Measurements from ENCODE around the gene TMEM108. TPM values are rescaled to one million over a fixed set of nuclear protein-coding genes. Genes with fewer than 3 reads are reported as not detected.

TMEM108 gene
- total RNA-seq, 1 experiment from 2014 or later = not detected

GRCh38 chr3:133442518-133442917 is 404.3 kb downstream of the TMEM108 start:
- ChIA-PET CTCF (interaction anchor here (0.7 to 5.3 kb wide), 6 partner anchors 12 to 1165 kb away, joined by 3 to 38 read pairs (median 4); no protein-coding TSS in a partner anchor), POLR2A (no interaction called here)
- Mint-ChIP-seq H3K27me3 (ENCODE audit: insufficient read depth, unreplicated experiment) (no peaks in the 10 kb centered on the region), H3K27ac (ENCODE audit: low read depth, unreplicated experiment) (peak overlapping the region; percentile 40), H3K36me3 (ENCODE audit: insufficient read depth, unreplicated experiment) (no peaks in the 10 kb centered on the region), H3K4me1 (ENCODE audit: insufficient read depth, unreplicated experiment) (peaks cover 21% of the 10 kb centered on the region), H3K9me3 (ENCODE audit: unreplicated experiment) (peaks cover 7% of the 10 kb centered on the region), H3K4me3 (ENCODE audit: unreplicated experiment) (no peak overlapping the region)
- TF ChIP-seq CTCF (IDR thresholded peaks at IDR 0.05; ENCODE audit: unreplicated experiment) = no peak
- DNase-seq (ENCODE audit: unreplicated experiment) = no peak
- BruUV-seq (replicated peaks) = no TSS peak
- intact Hi-C loops (cut with micrococcal nuclease) = loop anchor here (10.0 kb wide), 1 partner anchor 362 kb away; the partner anchor contains the start of gene SRPRB

- Mint-ChIP-seq H3K27me3 (ENCODE audit: insufficient read depth, unreplicated experiment) (no peaks in the 10 kb centered on the region), H3K27ac (ENCODE audit: low read depth, unreplicated experiment) (peak overlapping the region; percentile 38), H3K4me1 (ENCODE audit: insufficient read depth, unreplicated experiment) (peaks cover 15% of the 10 kb centered on the region), H3K36me3 (ENCODE audit: insufficient read depth, unreplicated experiment) (no peaks in the 10 kb centered on the region), H3K9me3 (ENCODE audit: unreplicated experiment) (peaks cover 7% of the 10 kb centered on the region), H3K4me3 (ENCODE audit: unreplicated experiment) (no peak overlapping the region)
- no peak for TF ChIP-seq CTCF (IDR thresholded peaks at IDR 0.05; ENCODE audit: unreplicated experiment)
- intact Hi-C loops (cut with micrococcal nuclease) = loop anchor here (1.0 to 10.0 kb wide), 2 partner anchors 134 to 361 kb away; partner anchors contain the start of gene SRPRB
- peak; percentile 75 for DNase-seq (ENCODE audit: unreplicated experiment)
- ChIA-PET CTCF (interaction anchor here (0.6 to 5.3 kb wide), 11 partner anchors 11 to 904 kb away, joined by 3 to 38 read pairs (median 5); partner anchors contain the start of gene CDV3), POLR2A (interaction anchor here (1.1 to 1.2 kb wide), 3 partner anchors 75 to 131 kb away, joined by 3 to 5 read pairs (median 4); no protein-coding TSS in a partner anchor)
- TSS peak; percentile 85 for BruUV-seq (replicated peaks)
These were observed 405.6 kb downstream of the TMEM108 start for GRCh38 chr3:133443649-133444422.

GRCh38 chr3:133444423-133444774 is 406.2 kb downstream of the TMEM108 start:
- Mint-ChIP-seq H3K27ac (ENCODE audit: low read depth, unreplicated experiment) (peak overlapping the region; percentile 38), H3K4me3 (ENCODE audit: unreplicated experiment) (no peak overlapping the region), H3K4me1 (ENCODE audit: insufficient read depth, unreplicated experiment) (peaks cover 15% of the 10 kb centered on the region), H3K9me3 (ENCODE audit: unreplicated experiment) (peaks cover 7% of the 10 kb centered on the region), H3K27me3 (ENCODE audit: insufficient read depth, unreplicated experiment) (peaks cover 2% of the 10 kb centered on the region), H3K36me3 (ENCODE audit: insufficient read depth, unreplicated experiment) (no peaks in the 10 kb centered on the region)
- BruUV-seq (replicated peaks) = no TSS peak
- intact Hi-C loops (cut with micrococcal nuclease) = loop anchor here (1.0 to 10.0 kb wide), 2 partner anchors 134 to 360 kb away; partner anchors contain the start of gene SRPRB
- DNase-seq (ENCODE audit: unreplicated experiment) = no peak
- POLR2A ChIA-PET = interaction anchor here (1.1 to 1.2 kb wide), 2 partner anchors 124 to 130 kb away, joined by 3 to 5 read pairs; no protein-coding TSS in a partner anchor
- no peak for TF ChIP-seq CTCF (IDR thresholded peaks at IDR 0.05; ENCODE audit: unreplicated experiment)
- CTCF ChIA-PET = interaction anchor here (1.5 to 5.3 kb wide), 3 partner anchors 10 to 134 kb away, joined by 16 to 38 read pairs (median 36); partner anchors contain the start of gene CDV3

GRCh38 chr3:133445108-133445507 is 406.9 kb downstream of the TMEM108 start:
- intact Hi-C loops (cut with micrococcal nuclease) = loop anchor here (10.0 kb wide), 1 partner anchor 360 kb away; the partner anchor contains the start of gene SRPRB
- peak overlapping the region; percentile 38 for H3K27ac Mint-ChIP-seq (ENCODE audit: low read depth, unreplicated experiment)
- H3K4me3 Mint-ChIP-seq (ENCODE audit: unreplicated experiment) = no peak overlapping the region
- no peak for DNase-seq (ENCODE audit: unreplicated experiment)
- BruUV-seq (replicated peaks) = no TSS peak
- peaks cover 15% of the 10 kb centered on the region for H3K4me1 Mint-ChIP-seq (ENCODE audit: insufficient read depth, unreplicated experiment)
- H3K36me3 Mint-ChIP-seq (ENCODE audit: insufficient read depth, unreplicated experiment) = no peaks in the 10 kb centered on the region
- peaks cover 9% of the 10 kb centered on the region for H3K27me3 Mint-ChIP-seq (ENCODE audit: insufficient read depth, unreplicated experiment)
- TF ChIP-seq CTCF (IDR thresholded peaks at IDR 0.05; ENCODE audit: unreplicated experiment) = no peak
- ChIA-PET CTCF (interaction anchor here (1.1 to 5.3 kb wide), 4 partner anchors 10 to 714 kb away, joined by 3 to 38 read pairs (median 20); no protein-coding TSS in a partner anchor), POLR2A (interaction anchor here (0.5 to 1.4 kb wide), 3 partner anchors 18 to 589 kb away, joined by 3 to 5 read pairs (median 3); no protein-coding TSS in a partner anchor)
- H3K9me3 Mint-ChIP-seq (ENCODE audit: unreplicated experiment) = no peaks in the 10 kb centered on the region
